ENCODE measurements around the gene NOX1. TPM values are rescaled to one million over a fixed set of nuclear protein-coding genes. Genes with fewer than 3 reads are reported as not detected.

Gene NOX1
- total RNA-seq (2014; rRNA removed; shearing (Covaris generic)), result not detected in 2 replicates

DNA sequence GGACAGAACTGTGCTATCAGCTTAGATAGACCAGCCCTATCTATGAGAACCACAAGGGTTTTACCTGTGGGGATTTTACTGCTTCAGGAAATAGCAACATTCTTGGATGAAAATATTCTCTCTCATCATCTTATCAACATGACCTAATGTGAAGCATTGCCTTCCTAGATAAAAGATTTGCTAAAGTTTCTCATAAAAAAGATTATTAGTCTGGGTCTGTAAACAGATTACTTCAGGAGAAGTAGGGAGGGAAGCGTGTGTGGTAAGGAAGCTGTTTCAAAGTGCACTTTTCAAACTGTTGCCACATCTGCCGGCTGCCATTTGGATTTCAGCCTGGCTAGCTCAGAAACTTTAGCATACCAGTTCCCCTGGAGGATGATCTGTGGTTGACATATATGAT, at the start of gene NOX1:
Gene NOX1, minus strand, starts transcription at position 35 of the 400 bp plus-strand sequence. CDS start 220 bp downstream, outside the sequence.
- no peak for DNase-seq (ENCODE audit: low read depth)

- no peak for DNase-seq (ENCODE audit: low read depth)
Measured at GRCh38 chrX:100915562-100915961, 41.4 kb upstream of the NOX1 start.

DNA sequence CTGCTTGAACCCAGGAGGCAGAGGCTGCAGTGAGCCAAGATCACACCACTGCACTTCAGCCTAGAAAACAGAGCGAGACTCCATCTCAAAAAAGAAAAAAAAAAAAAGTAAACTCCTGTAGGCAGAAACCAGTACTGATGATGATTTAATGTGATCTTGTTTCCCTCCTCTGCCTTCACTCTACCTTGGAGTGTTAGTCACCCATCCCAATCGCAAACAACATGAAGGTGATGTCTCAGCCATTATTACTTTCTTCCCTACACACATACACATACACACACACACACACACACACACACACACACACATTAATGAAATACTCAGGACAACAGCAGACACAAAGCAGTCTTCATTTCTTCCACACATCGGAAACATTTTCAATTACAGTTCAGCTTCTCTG, 39.0 kb upstream of the NOX1 start:
- no peak for DNase-seq (ENCODE audit: low read depth)

GRCh38 chrX:100911731-100912130, 37.6 kb upstream of the NOX1 start:
- DNase-seq (ENCODE audit: low read depth), result no peak

GRCh38 chrX:100905620-100906019, 31.5 kb upstream of the NOX1 start:
- DNase-seq (ENCODE audit: low read depth), result no peak

- no peak for DNase-seq (ENCODE audit: low read depth)
Measured at GRCh38 chrX:100904433-100904832, 30.3 kb upstream of the NOX1 start.

DNA sequence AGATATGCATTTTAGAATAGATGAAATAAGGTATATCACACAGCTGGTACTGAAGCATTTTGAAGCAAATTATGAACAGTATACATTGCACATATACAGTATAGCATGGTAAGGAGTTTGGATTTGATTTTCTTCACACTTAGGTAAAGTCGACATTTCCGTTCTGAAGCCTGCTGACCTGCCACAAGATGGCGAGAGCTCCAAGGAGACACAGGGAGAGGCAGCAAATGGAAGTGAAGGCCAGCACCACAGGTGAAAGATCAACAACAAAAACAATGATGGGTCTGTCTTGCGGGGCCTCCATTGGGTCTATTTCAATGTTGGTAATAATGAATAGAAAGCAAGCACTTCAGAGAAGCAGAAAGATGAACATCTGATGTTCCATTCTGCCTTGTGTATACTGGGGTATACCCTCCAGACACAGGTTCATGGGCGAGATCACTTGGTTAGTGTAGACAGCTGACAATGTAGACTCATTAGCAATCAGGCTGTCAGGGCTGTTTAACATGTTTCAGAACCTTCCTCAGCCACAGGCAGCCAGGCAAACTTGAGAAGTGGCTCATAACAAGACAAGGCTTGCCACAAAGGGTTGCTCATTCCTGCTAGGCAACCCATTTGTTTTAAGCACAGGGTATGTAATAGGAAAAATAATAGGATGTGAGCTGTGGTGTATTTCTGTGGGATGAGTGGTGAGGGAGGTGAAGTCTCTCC, 21.4 kb upstream of the NOX1 start:
- DNase-seq (ENCODE audit: low read depth), result peak; percentile 31

DNA sequence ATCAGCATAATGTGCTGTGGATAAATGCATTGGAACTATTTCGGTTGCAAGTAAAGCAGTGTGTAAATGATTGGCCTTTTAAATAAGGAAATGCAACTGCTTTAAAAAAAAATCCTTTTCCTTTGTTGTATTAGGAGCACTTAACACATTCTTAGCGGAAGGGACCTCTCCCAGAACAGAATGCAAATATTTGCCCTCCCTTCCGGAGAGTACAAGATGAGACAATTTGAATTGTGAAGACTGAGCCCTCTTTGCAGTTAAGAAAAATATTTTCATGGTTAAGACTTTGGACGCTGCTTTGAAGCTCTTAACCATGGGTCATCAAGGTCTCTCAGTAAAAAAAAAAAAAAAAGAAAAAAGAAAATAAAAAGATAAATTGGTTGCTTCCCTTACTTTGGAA, 9.5 kb upstream of the NOX1 start:
- no peak for DNase-seq (ENCODE audit: low read depth)

GRCh38 chrX:100880368-100880767, 6.2 kb upstream of the NOX1 start:
- no peak for DNase-seq (ENCODE audit: low read depth)

DNA sequence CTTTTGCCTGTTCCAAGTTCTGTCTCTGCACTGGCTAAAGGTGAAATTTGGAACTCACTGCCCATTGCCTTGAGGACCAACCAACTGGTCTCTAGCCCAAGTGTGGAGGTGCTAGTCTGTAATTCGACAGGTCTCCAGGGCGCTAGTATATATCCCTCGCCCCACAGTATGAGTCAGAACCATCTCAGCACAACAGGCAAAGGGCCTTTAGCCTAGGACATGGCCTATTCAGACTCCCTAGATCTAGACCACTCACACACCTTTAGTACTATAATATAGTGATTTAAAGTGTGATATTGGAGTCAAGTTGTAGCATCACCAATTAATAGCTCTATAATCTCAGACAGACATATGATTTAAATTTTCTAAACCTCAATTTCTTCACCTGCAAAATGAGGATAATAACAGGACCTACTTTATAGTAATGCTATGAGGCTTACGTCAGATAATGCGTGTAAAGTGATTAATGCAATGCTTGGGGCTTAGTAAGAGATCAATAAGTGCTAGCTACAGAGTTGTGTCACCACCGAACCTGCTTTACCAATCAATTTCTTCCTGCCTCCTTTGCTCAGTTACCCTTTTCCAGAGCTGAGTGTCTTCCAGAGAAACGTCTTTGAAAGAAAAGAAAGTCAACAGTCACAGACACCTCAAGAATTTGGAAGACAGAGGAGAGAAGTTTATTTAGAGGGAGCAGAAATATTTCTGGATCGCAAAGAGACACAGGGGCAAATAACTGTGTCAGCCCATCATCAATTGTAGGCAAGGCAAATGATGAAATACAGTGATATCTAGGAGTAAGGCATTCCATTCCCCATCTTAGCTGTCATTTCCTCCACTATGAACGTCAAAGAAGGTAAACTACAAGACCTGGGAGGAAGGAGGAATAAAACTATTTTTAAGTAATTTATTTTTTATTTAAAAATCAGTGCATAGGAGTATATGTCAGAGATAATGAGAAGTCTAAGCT, 2.3 kb downstream of the NOX1 start:
- DNase-seq (ENCODE audit: low read depth), result no peak

DNA sequence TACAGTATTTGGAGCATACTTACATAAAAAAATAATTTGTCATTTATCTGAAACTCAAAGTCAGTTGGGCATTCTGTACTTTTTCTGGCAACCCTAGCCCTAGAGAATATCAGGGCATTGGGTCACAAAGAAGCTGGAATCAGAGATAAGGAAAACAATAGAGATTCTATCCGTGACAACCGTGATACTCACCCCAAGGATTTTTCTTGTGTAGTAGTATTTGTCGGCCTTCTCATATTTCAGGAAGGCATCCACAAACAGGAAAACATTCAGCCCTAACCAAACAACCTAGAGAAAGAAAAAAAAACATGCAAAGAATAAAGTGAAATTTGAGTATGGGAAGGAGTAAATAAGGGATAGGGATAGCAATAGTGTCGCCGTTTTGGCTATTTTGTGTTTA, 3.6 kb downstream of the NOX1 start:
- DNase-seq (ENCODE audit: low read depth), result no peak

GRCh38 chrX:100868273-100868672, 5.9 kb downstream of the NOX1 start:
- DNase-seq (ENCODE audit: low read depth), result no peak

- peak; percentile 37 for DNase-seq (ENCODE audit: low read depth)
Measured at GRCh38 chrX:100864657-100865391, 9.3 kb downstream of the NOX1 start.

DNA sequence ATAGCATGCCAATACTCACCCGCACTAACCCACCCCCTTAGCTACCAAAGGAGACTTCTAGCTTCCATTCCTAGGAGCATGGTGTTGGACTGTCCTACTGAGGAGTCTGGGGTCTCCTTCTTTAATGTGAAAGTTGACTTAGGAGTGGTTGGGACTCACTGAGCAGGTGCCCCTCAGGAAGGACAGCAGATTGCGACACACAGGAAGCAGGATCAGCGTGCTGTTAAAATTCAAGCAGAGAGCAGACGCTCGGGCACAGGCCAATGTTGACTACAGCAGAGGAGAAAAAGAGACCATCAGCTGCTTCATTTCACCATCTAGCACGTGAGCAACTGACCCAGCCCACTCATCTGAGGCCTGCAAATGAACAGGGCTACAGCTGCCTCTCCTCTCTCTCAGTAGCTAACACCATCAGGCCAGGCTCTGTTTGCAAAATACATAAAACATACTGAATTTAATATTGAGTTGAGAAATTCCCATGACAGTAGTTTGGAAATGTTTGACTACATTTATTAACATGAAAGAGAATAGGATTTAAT, 10.8 kb downstream of the NOX1 start:
- no peak for DNase-seq (ENCODE audit: low read depth)

DNA sequence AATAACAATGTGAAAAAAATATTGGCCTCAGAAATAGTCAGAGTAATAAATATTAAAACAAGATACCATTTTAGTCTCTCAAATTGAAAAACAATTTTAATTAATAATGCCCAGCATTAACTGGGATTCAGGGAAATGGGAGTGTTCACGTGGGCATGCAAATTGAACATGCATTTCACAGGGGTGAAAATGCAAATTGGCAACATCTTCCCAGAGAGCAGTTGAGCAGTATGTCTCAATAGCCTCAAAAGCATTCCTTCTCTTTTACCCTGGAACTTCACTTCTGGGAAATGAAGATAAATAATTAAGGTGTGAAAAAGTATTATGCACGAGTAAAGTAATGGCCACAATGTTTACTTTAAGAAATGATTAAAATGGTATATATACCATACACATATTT, 21.3 kb downstream of the NOX1 start:
- no peak for DNase-seq (ENCODE audit: low read depth)

DNA sequence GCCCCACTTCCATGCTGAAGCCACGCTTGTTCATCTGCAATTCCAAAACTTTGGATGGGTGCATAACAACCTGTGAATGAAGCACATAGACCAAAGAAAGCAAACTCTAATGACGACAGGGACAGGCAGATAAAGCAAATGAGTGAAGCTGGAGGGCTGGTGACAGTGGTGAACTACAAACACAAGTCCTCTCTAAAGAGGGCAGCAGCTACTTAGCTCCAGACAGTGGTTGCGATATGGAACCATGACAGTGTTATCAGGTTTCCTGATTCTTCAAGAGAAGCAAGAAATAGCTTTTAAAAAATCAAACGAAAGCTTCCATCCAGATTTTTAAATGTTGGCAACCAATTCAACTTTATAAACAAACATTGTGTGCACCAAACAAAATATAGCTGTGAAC, 23.8 kb downstream of the NOX1 start:
- DNase-seq (ENCODE audit: low read depth), result no peak

GRCh38 chrX:100831219-100831946, 42.8 kb downstream of the NOX1 start:
- DNase-seq (ENCODE audit: low read depth), result no peak

DNA sequence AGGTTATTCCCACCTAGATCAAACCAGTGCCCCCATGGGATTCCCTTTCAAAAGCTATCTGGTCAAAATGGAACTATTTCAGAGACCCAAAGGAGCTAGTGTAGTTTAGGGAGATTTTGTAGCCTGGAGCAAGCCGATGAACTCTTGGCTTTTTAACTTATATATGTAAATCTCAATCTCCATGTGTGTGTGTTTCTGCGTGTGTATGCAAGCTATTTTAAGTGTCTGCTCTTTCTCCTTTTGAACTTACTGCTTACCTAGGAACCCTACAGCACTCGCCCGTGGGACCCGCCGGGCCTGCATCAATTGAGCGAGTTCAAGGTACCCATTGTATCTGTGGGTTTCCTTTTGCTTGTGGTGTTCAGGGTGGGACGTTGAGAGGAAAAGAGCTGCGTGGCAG, 43.6 kb downstream of the NOX1 start:
- no peak for DNase-seq (ENCODE audit: low read depth)

DNA sequence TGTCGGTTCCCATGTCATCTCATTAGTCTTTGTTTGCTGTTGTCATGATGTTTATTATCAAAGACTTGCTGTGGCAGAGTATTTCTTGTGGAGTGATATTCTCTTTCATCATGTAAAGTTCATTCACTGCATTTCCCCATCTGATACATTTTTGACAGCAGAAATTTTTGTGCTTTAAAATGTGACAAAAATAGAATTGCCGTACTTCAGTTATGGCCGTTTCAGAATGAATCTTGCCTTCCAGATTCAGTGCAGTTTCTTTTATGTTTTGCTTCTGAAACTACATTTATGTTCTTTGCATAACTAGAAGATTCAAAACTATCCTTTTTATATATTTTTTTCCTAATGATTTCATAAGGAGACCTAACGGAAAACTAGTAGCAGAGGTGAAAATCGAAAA, 44.0 kb downstream of the NOX1 start:
- DNase-seq (ENCODE audit: low read depth), result no peak

DNA sequence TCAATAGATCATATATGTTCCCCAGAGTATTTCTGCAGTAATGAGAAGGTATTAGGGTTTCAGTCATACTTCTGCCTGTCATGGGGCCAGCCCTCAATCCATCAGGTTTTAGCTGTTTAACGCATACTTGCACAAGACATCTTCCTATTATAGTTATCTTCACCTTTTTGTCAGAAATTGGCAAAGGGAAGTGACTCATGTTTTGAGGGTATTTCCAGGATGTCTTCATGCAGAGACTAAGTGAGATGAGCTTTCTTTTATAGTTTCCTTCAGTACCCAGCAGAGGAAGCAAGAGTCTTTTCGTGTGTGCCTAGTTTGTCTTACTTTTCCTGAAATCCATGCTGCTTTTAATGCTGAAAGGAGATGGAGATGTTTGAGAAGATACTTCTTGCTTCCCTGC, 44.4 kb downstream of the NOX1 start:
- peak; percentile 61 for DNase-seq (ENCODE audit: low read depth)

All from RPMI7951 (cell line).